Activated gamma-delta T cell treated with anti-CD3 and anti-CD28 coated beads, Interleukin-2, amount 50 U/mL, for 16 hours (primary cell): Measurements from ENCODE around the gene CLTB.

Experiments used
- DNase-seq: peaks from one replicate; pipeline ENCODE4 v3.0.0-alpha.2; 2020; ENCODE audit warnings: low read depth

Gene CLTB

GRCh38 chr5:176401281-176402205 lies 14.8 kb downstream of the CLTB start:
- DNase-seq = no peak

DNA sequence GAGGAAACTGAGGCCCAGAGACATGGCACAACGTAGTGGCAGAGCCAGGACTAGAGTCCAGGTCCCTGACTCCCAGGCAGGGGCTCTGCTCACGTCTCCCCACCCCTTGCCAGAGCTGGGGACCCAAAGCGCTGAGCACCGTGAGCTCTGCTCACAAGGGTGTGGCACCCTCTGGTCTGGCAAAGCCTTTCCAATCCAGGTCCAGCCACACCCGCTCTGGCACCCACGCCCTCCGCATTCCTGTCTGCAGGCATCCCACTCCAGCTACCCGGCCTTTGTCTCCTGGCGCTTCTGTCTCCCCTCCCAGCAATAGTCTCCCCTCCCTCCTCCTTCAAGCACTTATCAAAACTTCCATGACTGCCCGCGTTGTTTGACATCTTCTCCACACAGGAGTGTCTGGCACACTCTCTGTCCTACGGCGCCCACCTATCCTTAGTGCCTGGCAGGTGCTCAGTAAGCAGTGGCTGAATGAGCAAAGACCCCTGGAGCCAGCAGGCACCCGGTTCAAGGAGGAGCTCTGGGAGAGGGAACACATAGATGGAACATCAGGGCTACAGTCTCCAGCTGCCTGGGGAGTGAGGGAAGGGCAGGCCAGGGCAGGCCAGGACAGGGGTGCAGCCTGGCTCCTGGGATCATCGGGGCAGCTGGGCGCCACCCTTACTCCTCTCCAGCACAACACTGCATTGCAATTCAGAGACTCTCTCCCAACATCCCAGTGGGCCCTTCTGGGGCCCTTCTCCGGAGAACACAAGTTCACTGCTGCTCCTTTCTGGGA lies 15.8 kb downstream of the CLTB start:
- no peak for DNase-seq

DNA sequence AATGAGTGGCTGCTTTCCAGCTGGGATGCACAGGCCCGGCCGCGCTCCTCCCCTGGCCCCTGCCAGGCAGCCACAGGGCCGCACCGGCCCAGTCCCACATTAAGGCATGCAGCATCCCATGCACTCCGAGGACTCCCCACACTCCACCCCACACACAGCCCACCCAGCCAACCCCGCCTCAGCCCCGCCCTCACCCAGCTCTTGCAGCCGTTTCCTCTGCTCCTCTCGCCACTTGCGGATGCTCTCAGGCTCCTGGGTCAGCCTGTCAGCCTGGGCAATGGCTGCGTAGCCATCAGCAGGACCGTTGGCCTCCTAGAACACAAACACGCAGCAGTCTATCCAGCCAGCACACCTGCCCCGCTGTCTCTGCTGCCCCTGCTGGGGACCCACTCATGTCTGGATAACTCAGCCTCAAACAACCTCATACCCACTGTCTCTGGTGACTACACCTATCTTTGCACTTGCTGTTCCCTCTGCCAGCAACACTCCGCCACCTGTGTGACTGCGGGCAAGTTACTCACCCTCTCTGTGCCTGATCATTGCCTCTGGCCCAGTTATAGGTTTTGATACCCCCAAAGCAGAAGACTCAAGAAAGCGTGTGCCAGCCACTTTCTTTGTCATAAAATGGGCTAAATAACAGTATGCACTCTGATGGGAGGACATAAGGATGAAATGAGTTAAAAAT lies 18.5 kb downstream of the CLTB start:
- DNase-seq = no peak

GRCh38 chr5:176396330-176396729 lies 20.0 kb downstream of the CLTB start:
- no peak for DNase-seq

DNA sequence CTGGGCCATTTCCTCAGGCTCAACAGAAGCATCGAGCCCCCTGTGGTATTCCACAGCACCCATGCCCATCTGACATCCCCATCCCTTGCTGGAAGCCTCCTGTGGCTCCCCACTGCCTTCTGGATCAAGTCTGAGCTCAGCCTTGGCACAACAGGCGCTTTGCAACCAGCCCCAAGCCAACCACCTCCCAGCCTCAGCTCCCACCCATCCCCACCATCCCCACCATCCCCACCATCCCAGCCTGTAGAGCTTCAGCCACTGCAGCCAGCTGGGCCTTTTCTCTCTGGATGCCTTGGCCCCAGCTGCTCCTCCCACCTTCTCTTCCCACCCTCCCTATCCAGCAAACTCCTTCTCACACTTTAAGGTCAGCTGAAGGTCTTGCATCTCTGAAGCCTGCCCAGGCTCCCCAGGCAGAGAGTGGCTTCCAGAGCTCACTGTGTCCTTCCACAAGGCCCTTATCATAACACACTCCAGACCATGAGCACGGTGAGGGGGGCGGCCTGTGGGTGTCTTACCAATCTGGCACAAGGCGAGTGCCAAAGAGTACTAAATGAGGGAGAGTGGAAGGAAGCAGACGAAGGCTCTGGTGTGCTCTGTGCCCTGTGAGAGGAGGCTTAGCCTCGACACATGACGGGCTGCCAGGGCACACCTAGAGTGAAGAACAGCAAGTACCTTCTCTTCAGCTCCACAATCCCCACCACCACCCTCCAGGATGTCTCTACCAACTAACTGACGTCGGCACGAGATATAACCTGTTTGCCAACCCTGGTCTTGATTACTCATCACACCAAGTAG lies 21.3 kb downstream of the CLTB start:
- DNase-seq = no peak

DNA sequence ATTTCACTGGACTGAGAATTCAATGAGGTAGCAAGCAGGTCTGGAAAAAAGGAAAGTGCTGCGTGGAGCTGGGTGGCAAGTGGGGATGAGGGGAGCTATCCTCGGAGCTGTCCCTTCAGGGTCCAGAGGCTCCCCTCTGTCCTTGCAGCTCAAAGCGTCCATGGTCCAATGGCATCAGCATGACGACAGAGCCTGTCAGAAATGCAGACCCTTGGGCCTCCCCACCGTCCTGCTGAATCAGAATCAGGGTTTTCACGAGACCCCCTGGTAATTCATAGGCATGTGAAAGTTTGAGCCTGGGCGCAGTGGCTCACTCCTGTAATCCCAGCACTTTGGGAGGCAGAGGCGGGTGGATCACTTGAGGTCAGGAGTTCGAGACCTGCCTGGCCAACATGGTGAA lies 22.2 kb downstream of the CLTB start:
- DNase-seq = no peak

DNA sequence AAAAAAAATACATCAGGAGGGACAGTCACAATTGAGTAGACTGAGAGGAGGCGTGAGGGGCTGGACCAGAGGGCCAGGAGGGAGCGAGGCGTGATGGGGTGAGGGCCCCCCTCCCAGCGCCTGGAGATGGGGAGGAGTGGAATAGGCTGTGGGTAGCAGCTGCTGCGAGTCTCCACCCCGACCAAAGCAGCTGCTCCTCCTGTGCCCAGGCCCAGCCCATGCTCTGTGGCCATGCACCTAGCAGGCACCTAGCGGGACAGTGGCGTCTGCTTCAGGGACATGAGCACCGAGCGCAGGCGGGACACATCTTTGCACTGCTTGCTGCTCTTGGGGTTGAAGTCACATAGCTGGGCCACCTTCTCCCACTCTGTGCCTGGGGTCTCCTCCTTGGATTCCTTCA lies 23.8 kb downstream of the CLTB start:
- no peak for DNase-seq

DNA sequence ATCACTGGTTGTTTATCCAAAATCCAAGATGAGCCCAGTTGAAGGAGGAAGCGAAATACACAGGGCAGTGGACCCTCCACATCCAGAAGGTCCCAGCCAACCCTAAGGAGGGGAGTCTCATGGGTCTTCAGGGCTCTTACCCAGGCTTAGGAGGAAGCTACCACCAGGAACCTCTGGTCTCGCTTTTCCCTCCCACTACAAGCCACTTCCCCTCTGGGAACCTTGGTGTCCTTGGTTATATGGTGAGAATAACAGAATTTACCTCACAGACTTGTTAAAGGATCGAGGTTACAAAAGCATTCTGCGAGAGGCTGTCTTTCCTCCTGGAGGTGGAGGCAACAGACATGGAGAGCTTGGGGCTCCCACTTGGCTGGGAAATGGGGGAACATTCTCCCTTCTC lies 24.3 kb downstream of the CLTB start:
- DNase-seq = no peak

GRCh38 chr5:176391479-176391878 lies 24.9 kb downstream of the CLTB start:
- DNase-seq = no peak

- DNase-seq = no peak
Measured at GRCh38 chr5:176389135-176390123, 26.9 kb downstream of the CLTB start.

- DNase-seq = peak; percentile 100
Measured at GRCh38 chr5:176388444-176389134, 27.8 kb downstream of the CLTB start, which contains the start of the genes HIGD2A and NOP16. Gene HIGD2A, plus strand, starts transcription at chr5:176388751. Its CDS starts 69 bp downstream, at chr5:176388820. Gene NOP16, minus strand, starts transcription at chr5:176388598. Its CDS starts 59 bp downstream, at chr5:176388539.

- DNase-seq = no peak
Measured at GRCh38 chr5:176388003-176388443, 28.3 kb downstream of the CLTB start.

DNA sequence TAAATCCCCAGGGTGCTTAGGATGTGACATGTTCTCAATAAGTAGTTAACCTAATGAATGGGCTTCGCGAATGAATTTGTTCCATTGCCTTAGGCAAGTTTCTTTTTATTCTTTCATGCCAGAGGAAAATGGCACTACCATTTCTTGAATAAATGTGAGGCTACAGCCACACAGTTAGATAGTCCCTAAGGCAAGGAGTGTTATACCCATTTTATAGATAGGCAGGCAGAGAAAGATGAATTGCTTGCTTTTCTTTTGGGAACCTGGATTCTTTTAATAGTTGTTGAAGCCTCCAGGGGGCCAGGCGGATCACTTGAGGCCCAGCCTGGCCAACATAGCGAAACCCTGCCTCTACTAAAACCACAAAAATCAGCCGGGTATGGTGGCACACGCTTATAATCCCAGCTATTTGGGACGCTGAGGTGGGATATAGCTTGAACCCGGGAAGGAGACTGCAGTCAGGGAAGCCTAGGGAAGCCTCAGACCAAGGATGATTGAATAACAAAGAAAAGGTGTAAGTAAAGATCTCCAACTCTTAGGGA lies 28.9 kb downstream of the CLTB start:
- DNase-seq = no peak

- DNase-seq = no peak
Measured at GRCh38 chr5:176386491-176386890, 29.8 kb downstream of the CLTB start.

GRCh38 chr5:176384991-176385390 lies 31.3 kb downstream of the CLTB start:
- no peak for DNase-seq

DNA sequence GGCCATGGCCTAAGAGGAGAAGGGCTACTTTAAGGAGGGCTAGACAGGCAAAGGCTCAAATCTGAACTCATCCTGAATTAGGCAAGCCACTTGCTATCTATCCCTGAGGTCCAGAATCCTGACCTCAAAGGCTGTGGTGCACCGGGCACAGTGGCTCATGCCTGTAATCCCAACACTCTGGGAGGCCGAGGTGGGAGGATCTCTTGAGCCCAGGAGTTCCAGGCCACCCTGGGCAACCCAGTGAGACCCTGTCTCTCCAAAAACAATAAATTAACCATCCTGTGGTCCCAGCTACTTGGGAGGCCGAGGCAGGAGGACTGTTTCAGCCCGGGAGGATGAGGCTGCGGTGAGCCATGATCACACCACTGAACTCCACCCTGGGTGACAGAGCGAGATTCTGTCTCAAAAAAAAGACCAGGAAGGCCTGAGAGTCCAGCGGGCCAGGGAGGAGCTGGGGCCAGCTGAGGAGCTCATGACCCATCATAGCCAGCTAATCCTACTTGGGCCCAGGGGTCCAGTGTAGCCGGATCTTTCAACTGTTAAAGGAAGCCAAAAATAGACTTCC lies 31.9 kb downstream of the CLTB start:
- no peak for DNase-seq

DNA sequence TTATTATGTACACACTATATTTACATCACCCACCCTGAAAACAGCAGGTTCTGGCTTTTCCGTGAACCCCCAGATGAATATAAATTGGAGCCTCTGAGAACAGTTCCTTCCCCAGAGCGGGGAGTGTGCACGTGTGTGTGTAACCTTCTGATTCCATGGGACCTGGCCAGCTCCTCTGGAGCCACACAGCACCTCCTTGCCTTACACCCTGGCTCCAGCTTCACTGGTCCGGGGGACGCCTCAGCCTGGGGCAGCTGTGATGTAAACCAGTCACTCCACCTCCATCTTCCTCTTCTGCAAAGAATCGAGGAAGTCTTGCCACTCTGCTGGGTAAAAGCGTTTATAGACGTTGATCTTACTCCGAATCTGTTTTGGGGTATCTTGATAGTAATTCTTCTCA lies 32.4 kb downstream of the CLTB start:
- DNase-seq = no peak

GRCh38 chr5:176383248-176383905 lies 33.0 kb downstream of the CLTB start:
- DNase-seq = no peak
